ENCODE measurements around the gene CRABP2. TPM values are rescaled to one million over a fixed set of nuclear protein-coding genes. Genes with fewer than 3 reads are reported as not detected.

Gene CRABP2
- total RNA-seq, 1 donor from 2014 or later: 0.55 TPM

DNA sequence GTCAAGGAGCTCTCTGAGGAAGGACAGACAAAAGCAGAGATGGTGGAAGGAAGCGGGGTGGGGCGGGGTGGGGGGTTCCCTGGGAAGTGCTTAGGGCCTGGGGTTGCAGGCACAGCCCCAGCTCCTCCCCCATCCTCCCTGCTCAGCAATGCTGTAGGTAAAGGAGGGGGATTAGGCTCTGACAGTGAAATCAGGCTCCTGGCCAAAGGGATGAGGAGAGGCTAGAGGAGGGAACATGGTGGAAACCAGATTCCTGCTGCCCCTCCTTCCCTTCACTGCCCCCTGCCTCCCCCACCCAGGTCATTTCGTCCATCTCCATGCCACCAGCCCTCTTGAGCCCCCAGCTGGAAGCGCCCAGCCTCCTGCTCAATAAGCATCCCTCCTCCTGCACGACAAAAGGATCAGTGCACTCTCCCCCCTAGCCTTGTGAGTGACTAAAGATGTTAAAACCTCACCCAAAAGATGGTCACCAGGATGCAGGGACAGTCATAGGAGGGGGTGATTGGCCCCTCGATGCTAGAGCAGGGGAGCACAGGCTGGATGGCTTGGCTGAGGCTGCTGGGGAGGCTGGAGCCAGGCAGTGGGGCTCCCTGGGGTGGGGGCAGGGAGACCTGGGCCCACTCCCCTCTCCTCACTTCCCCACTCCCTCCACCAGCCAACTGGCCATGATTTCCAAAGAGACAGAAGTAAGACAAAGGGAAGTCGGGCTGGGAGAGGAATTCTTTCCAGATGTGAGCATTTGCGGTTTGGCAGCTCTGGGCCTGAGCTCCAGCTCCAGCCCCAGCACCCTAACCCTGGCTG, 2.2 kb upstream of the CRABP2 start:
- ChIA-PET CTCF (interaction anchor here (0.8 to 2.8 kb wide), 4 partner anchors 18 to 324 kb away, joined by 3 to 36 read pairs (median 3); no protein-coding TSS in a partner anchor), POLR2A (interaction anchor here (0.5 to 2.4 kb wide), 10 partner anchors 16 to 966 kb away, joined by 3 to 15 read pairs (median 4); partner anchors contain the start of genes ISG20L2, METTL25B and MRPL24)
- intact Hi-C loops (cut with micrococcal nuclease): no loop called here
- no peaks in the 10 kb centered on the region for H3K36me3 Mint-ChIP-seq (ENCODE audit: low read depth)
- H3K27ac Mint-ChIP-seq: no peak overlapping the region
- ATAC-seq (ENCODE audit: low read depth) (no peak), DNase-seq (no peak)
- TF ChIP-seq, protein P1, sequence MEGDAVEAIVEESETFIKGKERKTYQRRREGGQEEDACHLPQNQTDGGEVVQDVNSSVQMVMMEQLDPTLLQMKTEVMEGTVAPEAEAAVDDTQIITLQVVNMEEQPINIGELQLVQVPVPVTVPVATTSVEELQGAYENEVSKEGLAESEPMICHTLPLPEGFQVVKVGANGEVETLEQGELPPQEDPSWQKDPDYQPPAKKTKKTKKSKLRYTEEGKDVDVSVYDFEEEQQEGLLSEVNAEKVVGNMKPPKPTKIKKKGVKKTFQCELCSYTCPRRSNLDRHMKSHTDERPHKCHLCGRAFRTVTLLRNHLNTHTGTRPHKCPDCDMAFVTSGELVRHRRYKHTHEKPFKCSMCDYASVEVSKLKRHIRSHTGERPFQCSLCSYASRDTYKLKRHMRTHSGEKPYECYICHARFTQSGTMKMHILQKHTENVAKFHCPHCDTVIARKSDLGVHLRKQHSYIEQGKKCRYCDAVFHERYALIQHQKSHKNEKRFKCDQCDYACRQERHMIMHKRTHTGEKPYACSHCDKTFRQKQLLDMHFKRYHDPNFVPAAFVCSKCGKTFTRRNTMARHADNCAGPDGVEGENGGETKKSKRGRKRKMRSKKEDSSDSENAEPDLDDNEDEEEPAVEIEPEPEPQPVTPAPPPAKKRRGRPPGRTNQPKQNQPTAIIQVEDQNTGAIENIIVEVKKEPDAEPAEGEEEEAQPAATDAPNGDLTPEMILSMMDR (IDR thresholded peaks at IDR 0.05): no peak
- H3K9me3 Mint-ChIP-seq: no peaks in the 10 kb centered on the region
- no peak overlapping the region for H3K4me3 Mint-ChIP-seq
- H3K27me3 Mint-ChIP-seq: peaks cover 18% of the 10 kb centered on the region
- H3K4me1 Mint-ChIP-seq: peaks cover 28% of the 10 kb centered on the region

DNA sequence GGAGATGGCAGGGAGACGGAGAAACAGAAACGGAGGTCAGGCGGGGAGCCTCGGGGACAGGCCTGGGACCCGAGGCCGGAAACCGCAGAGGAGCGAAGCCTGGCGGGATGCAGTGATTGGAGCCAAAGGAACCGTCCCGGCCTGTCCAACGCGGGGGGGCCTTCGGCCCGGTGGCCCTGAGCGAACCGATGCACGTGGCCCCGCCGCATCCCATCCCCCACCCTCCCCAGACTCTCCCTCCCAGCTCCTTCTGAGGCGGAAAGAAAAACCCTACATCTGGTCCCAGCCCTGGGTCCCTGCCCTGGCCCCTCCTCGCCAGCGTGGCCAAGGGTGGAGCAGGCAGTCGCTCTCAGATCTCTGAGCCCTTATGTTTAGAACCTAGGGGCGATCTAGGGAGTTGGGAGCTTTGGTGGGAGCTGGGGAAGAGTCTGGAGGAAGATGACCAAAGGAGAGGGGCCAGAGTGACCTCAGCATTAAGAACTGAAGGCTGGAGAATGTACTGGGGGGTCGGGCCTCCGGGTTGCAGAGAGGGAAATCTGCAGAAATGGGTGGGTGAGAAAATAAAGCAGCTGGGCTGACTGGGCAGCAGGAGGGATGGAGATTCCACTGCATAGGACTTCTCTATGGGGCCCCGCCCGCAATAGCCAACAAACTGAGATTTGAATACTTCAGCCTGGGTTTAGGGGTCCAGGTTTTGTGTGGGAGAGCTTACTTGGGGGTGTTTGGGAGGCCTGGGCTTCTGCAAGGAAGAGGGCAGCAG, 1.5 kb upstream of the CRABP2 start:
- ChIA-PET POLR2A (interaction anchor here (0.5 to 2.4 kb wide), 13 partner anchors 12 to 966 kb away, joined by 3 to 15 read pairs (median 4); partner anchors contain the start of genes HDGF, ISG20L2, METTL25B and MRPL24), CTCF (interaction anchor here (1.0 to 2.8 kb wide), 5 partner anchors 17 to 323 kb away, joined by 3 to 36 read pairs (median 3); no protein-coding TSS in a partner anchor)
- intact Hi-C loops (cut with micrococcal nuclease): loop anchor here (1.0 kb wide), 2 partner anchors 18 to 19 kb away; no protein-coding TSS in a partner anchor
- ATAC-seq (ENCODE audit: low read depth) (peak; percentile 18), DNase-seq (no peak)
- Mint-ChIP-seq H3K27me3 (peaks cover 18% of the 10 kb centered on the region), H3K4me1 (peaks cover 28% of the 10 kb centered on the region), H3K27ac (no peak overlapping the region), H3K36me3 (ENCODE audit: low read depth) (no peaks in the 10 kb centered on the region), H3K9me3 (no peaks in the 10 kb centered on the region), H3K4me3 (peak overlapping the region; percentile 82)
- TF ChIP-seq, protein P1 (IDR thresholded peaks at IDR 0.05): no peak

DNA sequence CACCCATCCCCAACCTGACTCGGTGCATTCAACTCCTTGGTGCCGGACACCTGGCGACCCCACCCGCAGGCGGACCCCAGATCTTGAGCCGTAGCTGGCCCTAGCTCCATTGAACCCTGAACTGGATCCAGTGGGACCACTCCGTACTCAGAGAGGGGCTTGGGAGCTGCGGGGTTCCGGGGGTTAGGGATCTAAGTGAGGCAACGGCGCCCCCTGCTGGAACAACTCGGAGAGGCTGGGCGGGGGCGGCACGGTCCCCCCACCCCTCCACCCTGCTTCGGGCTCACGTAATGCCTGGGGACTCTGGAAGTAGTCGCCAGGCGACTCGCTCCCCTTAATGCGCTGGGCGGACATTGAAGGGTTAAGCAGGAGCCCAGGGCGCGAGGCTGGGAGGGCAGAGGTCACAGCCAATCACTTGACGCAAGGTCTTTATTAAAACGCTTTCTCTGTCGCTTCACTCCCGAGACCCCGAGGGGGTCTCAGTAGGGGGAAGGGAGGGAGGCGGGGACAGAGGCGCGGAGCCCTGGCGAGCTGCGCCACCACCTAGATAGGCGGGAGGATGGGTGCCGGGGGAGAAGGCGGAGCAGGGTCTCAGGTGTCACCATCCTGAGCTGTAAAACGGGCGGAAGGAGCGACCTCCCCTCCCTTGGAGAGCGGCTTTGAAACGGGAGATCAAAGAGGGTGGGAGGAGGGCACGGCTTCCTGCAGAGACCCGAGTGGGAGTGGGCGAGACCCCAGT, 704 bp upstream of the CRABP2 start:
- TF ChIP-seq, protein P1 (IDR thresholded peaks at IDR 0.05): peak; percentile 29
- intact Hi-C loops (cut with micrococcal nuclease): loop anchor here (1.0 kb wide), 3 partner anchors 17 to 46 kb away; no protein-coding TSS in a partner anchor
- POLR2A ChIA-PET: interaction anchor here (0.5 to 2.4 kb wide), 9 partner anchors 8 to 435 kb away, joined by 3 to 15 read pairs (median 5); partner anchors contain the start of genes HDGF, ISG20L2, METTL25B and MRPL24
- ATAC-seq (ENCODE audit: low read depth): peak; percentile 60
- CTCF ChIA-PET: interaction anchor here (0.8 to 2.8 kb wide), 7 partner anchors 17 to 322 kb away, joined by 3 to 36 read pairs (median 4); partner anchors contain the start of genes HAPLN2 and MRPL24
- Mint-ChIP-seq H3K36me3 (ENCODE audit: low read depth) (no peaks in the 10 kb centered on the region), H3K27ac (no peak overlapping the region), H3K4me1 (peaks cover 28% of the 10 kb centered on the region), H3K4me3 (peak overlapping the region; percentile 82), H3K9me3 (no peaks in the 10 kb centered on the region), H3K27me3 (peaks cover 21% of the 10 kb centered on the region)
- peak; percentile 62 for DNase-seq

DNA sequence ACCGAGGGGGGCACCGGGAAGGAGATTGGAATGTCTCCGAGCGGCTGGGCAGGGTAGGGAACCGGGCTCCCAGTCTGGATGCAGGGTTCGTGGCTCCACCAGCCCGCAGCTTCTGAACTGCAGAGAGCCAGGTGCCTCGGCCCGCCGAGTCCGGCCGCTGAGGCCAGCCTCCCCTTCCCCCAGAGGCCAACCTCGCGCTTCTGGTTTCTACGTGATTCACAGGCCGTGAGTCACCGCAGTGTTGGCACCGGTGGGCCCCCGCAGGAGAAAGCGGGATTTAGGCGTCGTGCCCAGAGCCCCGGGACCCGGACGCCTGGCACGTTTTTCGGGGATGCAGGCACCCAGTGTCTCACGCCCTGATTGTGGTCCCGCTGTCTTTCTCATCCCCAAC, 458 bp downstream of the CRABP2 start:
- TF ChIP-seq, protein P1 (IDR thresholded peaks at IDR 0.05): no peak
- Mint-ChIP-seq H3K27me3 (peaks cover 28% of the 10 kb centered on the region), H3K9me3 (no peaks in the 10 kb centered on the region), H3K4me3 (peak overlapping the region; percentile 82), H3K27ac (no peak overlapping the region), H3K36me3 (ENCODE audit: low read depth) (no peaks in the 10 kb centered on the region), H3K4me1 (peaks cover 28% of the 10 kb centered on the region)
- DNase-seq (no peak), ATAC-seq (ENCODE audit: low read depth) (no peak)
- intact Hi-C loops (cut with micrococcal nuclease): loop anchor here (1.0 kb wide), 1 partner anchor 45 kb away; no protein-coding TSS in a partner anchor
- POLR2A ChIA-PET: interaction anchor here (1.4 to 1.6 kb wide), 2 partner anchors 20 to 23 kb away, joined by 3 to 6 read pairs; partner anchors contain the start of gene METTL25B
- CTCF ChIA-PET: interaction anchor here (0.7 to 2.8 kb wide), 3 partner anchors 15 to 29 kb away, joined by 3 to 36 read pairs (median 6); no protein-coding TSS in a partner anchor

Measured in activated B cell treated with CpG ODN at 0.5 μM for 24 hours (primary cell).